ENCODE measurements around the gene MAB21L1.

The MAB21L1 gene

GRCh38 chr13:35475960-35476943 lies at the start of gene MAB21L1:
Gene MAB21L1, minus strand, starts transcription at chr13:35476689. Its CDS starts 551 bp downstream, at chr13:35476138.
- H3K27me3 ChIP-seq (ENCODE audit: control insufficient read depth, insufficient read depth, low read length), result peaks cover 97% of the 10 kb centered on the region
- H3K4me3 ChIP-seq (ENCODE audit: low read depth, low read length), result peak within 1 kb of the TSS; percentile 60

GRCh38 chr13:35524171-35524570 lies 47.7 kb upstream of the MAB21L1 start:
- Histone ChIP-seq H3K9ac (ENCODE audit: low read length) (no peak overlapping the region), H3K9me3 (ENCODE audit: control insufficient read depth, insufficient read depth, low read depth, low read length) (no peaks in the 10 kb centered on the region), H3K36me3 (ENCODE audit: control insufficient read depth, insufficient read depth, low read length) (no peaks in the 10 kb centered on the region), H3K27ac (ENCODE audit: low read depth, low read length) (no peak overlapping the region), H3K27me3 (ENCODE audit: control insufficient read depth, insufficient read depth, low read length) (no peaks in the 10 kb centered on the region), H3K4me1 (ENCODE audit: control insufficient read depth, insufficient read depth, low read length) (no peaks in the 10 kb centered on the region), H3K4me3 (ENCODE audit: low read depth, low read length) (no peak overlapping the region)

More at GRCh38 chr13:35475960-35476943, at the start of gene MAB21L1:
- H3K36me3 ChIP-seq (ENCODE audit: control insufficient read depth, insufficient read depth, low read length), result no peaks in the 10 kb centered on the region
- peak within 1 kb of the TSS; percentile 23 for H3K9ac ChIP-seq (ENCODE audit: low read length)
- no peak within 1 kb of the TSS for H3K27ac ChIP-seq (ENCODE audit: low read depth, low read length)
- H3K9me3 ChIP-seq (ENCODE audit: control insufficient read depth, insufficient read depth, low read depth, low read length), result no peaks in the 10 kb centered on the region
- H3K4me1 ChIP-seq (ENCODE audit: control insufficient read depth, insufficient read depth, low read length), result peaks cover 55% of the 10 kb centered on the region

DNA sequence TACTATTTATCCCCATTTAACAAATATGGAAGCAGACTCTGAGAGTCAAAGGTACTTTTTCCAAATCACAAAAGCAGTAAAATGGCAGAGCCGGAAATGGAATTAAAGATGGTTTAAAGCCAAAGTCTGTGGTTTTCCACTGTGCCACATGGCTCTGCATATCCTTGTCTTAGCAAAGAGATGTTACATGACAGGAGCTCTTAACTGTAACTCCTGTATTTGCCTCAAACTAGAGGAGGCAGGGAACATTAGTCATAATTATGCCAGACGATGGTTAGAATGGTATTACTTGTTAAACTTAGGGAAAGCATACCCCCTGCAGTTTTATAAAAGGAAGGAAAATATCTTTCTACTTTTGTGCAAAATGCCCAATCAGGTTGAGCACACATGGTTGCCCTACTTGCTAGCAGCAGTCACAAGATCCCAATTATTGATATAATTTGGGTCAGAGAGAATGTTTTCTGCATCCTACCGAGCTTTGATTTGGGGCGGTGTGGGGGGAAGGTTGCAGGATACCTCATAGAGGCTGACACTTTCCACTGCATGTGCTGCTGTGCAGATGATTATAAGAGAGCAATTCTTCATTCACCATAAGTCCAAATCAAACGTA lies 42.0 kb upstream of the MAB21L1 start:
- H3K4me3 ChIP-seq (ENCODE audit: low read depth, low read length), result no peak overlapping the region
- H3K9me3 ChIP-seq (ENCODE audit: control insufficient read depth, insufficient read depth, low read depth, low read length), result no peaks in the 10 kb centered on the region
- H3K36me3 ChIP-seq (ENCODE audit: control insufficient read depth, insufficient read depth, low read length), result no peaks in the 10 kb centered on the region
- no peaks in the 10 kb centered on the region for H3K27me3 ChIP-seq (ENCODE audit: control insufficient read depth, insufficient read depth, low read length)
- peaks cover 16% of the 10 kb centered on the region for H3K4me1 ChIP-seq (ENCODE audit: control insufficient read depth, insufficient read depth, low read length)
- no peak overlapping the region for H3K9ac ChIP-seq (ENCODE audit: low read length)
- no peak overlapping the region for H3K27ac ChIP-seq (ENCODE audit: low read depth, low read length)

DNA sequence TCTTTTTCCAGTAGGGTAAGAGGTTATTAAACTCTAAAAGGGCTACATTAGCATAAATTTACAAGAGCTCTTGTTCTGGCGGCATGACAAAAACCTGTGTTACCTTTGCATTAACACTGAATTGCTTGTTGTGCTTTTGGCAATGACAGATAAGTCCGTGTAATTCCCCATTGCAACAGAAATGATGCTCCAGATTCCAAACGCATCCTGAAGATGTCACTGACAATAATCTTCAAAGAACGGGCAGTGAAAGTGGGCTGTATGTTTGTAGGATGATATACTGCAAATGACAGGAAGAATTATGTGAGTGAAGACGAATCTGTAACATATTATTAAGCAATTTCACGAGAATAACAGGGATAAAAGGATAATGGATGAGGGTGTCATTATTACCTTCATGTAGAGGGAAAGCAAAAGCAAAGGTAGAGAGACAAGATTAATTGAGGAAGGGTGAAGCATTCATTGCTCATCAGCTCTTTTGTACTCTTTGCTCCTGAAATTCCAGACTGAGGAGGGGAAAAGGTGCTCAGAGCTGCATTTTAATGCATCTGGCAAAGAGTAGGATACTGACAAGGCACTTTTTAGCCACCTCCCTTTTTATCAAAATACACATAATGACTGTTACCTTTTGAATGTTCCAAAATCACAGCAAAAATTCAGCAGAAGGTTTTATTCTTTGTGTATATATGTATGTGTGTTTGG lies 38.5 kb upstream of the MAB21L1 start:
- no peaks in the 10 kb centered on the region for H3K36me3 ChIP-seq (ENCODE audit: control insufficient read depth, insufficient read depth, low read length)
- H3K4me1 ChIP-seq (ENCODE audit: control insufficient read depth, insufficient read depth, low read length), result peaks cover 19% of the 10 kb centered on the region
- no peak overlapping the region for H3K27ac ChIP-seq (ENCODE audit: low read depth, low read length)
- no peaks in the 10 kb centered on the region for H3K27me3 ChIP-seq (ENCODE audit: control insufficient read depth, insufficient read depth, low read length)
- H3K4me3 ChIP-seq (ENCODE audit: low read depth, low read length), result 0 out of 2 replicates have a peak overlapping the region, but pooled peaks have one; percentile 16
- no peaks in the 10 kb centered on the region for H3K9me3 ChIP-seq (ENCODE audit: control insufficient read depth, insufficient read depth, low read depth, low read length)
- no peak overlapping the region for H3K9ac ChIP-seq (ENCODE audit: low read length)

GRCh38 chr13:35514061-35514477 lies 37.6 kb upstream of the MAB21L1 start:
- Histone ChIP-seq H3K4me3 (ENCODE audit: low read depth, low read length) (no peak overlapping the region), H3K27ac (ENCODE audit: low read depth, low read length) (no peak overlapping the region), H3K9ac (ENCODE audit: low read length) (no peak overlapping the region), H3K9me3 (ENCODE audit: control insufficient read depth, insufficient read depth, low read depth, low read length) (no peaks in the 10 kb centered on the region), H3K4me1 (ENCODE audit: control insufficient read depth, insufficient read depth, low read length) (peaks cover 19% of the 10 kb centered on the region), H3K36me3 (ENCODE audit: control insufficient read depth, insufficient read depth, low read length) (no peaks in the 10 kb centered on the region), H3K27me3 (ENCODE audit: control insufficient read depth, insufficient read depth, low read length) (no peaks in the 10 kb centered on the region)

- H3K4me3 ChIP-seq (ENCODE audit: low read depth, low read length), result no peak overlapping the region
- no peaks in the 10 kb centered on the region for H3K27me3 ChIP-seq (ENCODE audit: control insufficient read depth, insufficient read depth, low read length)
- H3K9me3 ChIP-seq (ENCODE audit: control insufficient read depth, insufficient read depth, low read depth, low read length), result no peaks in the 10 kb centered on the region
- H3K4me1 ChIP-seq (ENCODE audit: control insufficient read depth, insufficient read depth, low read length), result peaks cover 19% of the 10 kb centered on the region
- H3K27ac ChIP-seq (ENCODE audit: low read depth, low read length), result no peak overlapping the region
- H3K36me3 ChIP-seq (ENCODE audit: control insufficient read depth, insufficient read depth, low read length), result no peaks in the 10 kb centered on the region
- no peak overlapping the region for H3K9ac ChIP-seq (ENCODE audit: low read length)
Observed at GRCh38 chr13:35512271-35512920, 35.9 kb upstream of the MAB21L1 start.

- H3K4me3 ChIP-seq (ENCODE audit: low read depth, low read length), result no peak overlapping the region
- no peaks in the 10 kb centered on the region for H3K9me3 ChIP-seq (ENCODE audit: control insufficient read depth, insufficient read depth, low read depth, low read length)
- no peaks in the 10 kb centered on the region for H3K27me3 ChIP-seq (ENCODE audit: control insufficient read depth, insufficient read depth, low read length)
- H3K4me1 ChIP-seq (ENCODE audit: control insufficient read depth, insufficient read depth, low read length), result no peaks in the 10 kb centered on the region
- H3K36me3 ChIP-seq (ENCODE audit: control insufficient read depth, insufficient read depth, low read length), result no peaks in the 10 kb centered on the region
- H3K27ac ChIP-seq (ENCODE audit: low read depth, low read length), result no peak overlapping the region
- H3K9ac ChIP-seq (ENCODE audit: low read length), result no peak overlapping the region
Observed at GRCh38 chr13:35502456-35502855, 26.0 kb upstream of the MAB21L1 start.

- no peak overlapping the region for H3K27ac ChIP-seq (ENCODE audit: low read depth, low read length)
- H3K9me3 ChIP-seq (ENCODE audit: control insufficient read depth, insufficient read depth, low read depth, low read length), result no peaks in the 10 kb centered on the region
- no peak overlapping the region for H3K4me3 ChIP-seq (ENCODE audit: low read depth, low read length)
- no peaks in the 10 kb centered on the region for H3K4me1 ChIP-seq (ENCODE audit: control insufficient read depth, insufficient read depth, low read length)
- H3K36me3 ChIP-seq (ENCODE audit: control insufficient read depth, insufficient read depth, low read length), result no peaks in the 10 kb centered on the region
- no peaks in the 10 kb centered on the region for H3K27me3 ChIP-seq (ENCODE audit: control insufficient read depth, insufficient read depth, low read length)
- H3K9ac ChIP-seq (ENCODE audit: low read length), result no peak overlapping the region
Observed at GRCh38 chr13:35501661-35502235, 25.3 kb upstream of the MAB21L1 start.

DNA sequence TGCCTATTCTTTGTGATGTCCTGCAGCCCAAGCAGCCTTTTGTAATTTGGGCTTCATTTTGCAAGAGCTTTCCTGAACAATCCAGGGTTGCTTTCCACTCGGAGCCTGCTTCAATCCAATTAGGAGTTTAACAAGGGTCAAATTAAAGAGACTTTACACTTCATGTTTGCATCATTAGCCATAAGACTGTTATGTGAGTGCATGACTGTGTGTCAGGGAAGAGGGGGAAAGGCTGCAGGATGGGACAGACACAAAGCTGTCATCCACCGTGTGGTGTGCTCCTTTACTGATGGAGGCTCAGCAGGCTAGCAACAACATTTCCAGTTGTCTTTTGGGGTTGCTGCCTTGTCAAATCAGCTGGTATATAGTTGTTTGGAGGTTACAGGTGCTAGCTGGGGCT lies 23.7 kb upstream of the MAB21L1 start:
- Histone ChIP-seq H3K4me1 (ENCODE audit: control insufficient read depth, insufficient read depth, low read length) (no peaks in the 10 kb centered on the region), H3K27me3 (ENCODE audit: control insufficient read depth, insufficient read depth, low read length) (no peaks in the 10 kb centered on the region), H3K9me3 (ENCODE audit: control insufficient read depth, insufficient read depth, low read depth, low read length) (no peaks in the 10 kb centered on the region), H3K36me3 (ENCODE audit: control insufficient read depth, insufficient read depth, low read length) (no peaks in the 10 kb centered on the region), H3K9ac (ENCODE audit: low read length) (no peak overlapping the region), H3K27ac (ENCODE audit: low read depth, low read length) (no peak overlapping the region), H3K4me3 (ENCODE audit: low read depth, low read length) (no peak overlapping the region)

- no peak overlapping the region for H3K4me3 ChIP-seq (ENCODE audit: low read depth, low read length)
- H3K36me3 ChIP-seq (ENCODE audit: control insufficient read depth, insufficient read depth, low read length), result no peaks in the 10 kb centered on the region
- H3K27me3 ChIP-seq (ENCODE audit: control insufficient read depth, insufficient read depth, low read length), result no peaks in the 10 kb centered on the region
- H3K9me3 ChIP-seq (ENCODE audit: control insufficient read depth, insufficient read depth, low read depth, low read length), result no peaks in the 10 kb centered on the region
- no peaks in the 10 kb centered on the region for H3K4me1 ChIP-seq (ENCODE audit: control insufficient read depth, insufficient read depth, low read length)
- H3K27ac ChIP-seq (ENCODE audit: low read depth, low read length), result no peak overlapping the region
- H3K9ac ChIP-seq (ENCODE audit: low read length), result no peak overlapping the region
Observed at GRCh38 chr13:35499676-35500075, 23.2 kb upstream of the MAB21L1 start.

All from HUES6 (cell line).